ENCODE results near the gene CSMD2. TPM values are rescaled to one million over a fixed set of nuclear protein-coding genes. Genes with fewer than 3 reads are reported as not detected.

Gene CSMD2
- total and polyA plus RNA-seq, 2 experiments from 2014 or later = 5.3 to 16.6 TPM

GRCh38 chr1:33895396-33895795 is 269.6 kb downstream of the CSMD2 start:
- Histone ChIP-seq H3K27me3 (ENCODE audit: insufficient read depth) (no peaks in the 10 kb centered on the region), H3K4me2 (no peak overlapping the region), H3K4me3 (no peak overlapping the region), H3K9me2 (ENCODE audit: insufficient read depth) (no peaks in the 10 kb centered on the region), H3K27ac (ENCODE audit: low read depth) (no peak overlapping the region), H2AFZ (no peak overlapping the region), H3K36me3 (ENCODE audit: insufficient read depth) (no peaks in the 10 kb centered on the region), H4K20me1 (replicated peaks; ENCODE audit: insufficient read depth) (no peaks in the 10 kb centered on the region), H3K4me1 (ENCODE audit: insufficient read depth) (no peaks in the 10 kb centered on the region), H3F3A (replicated peaks; ENCODE audit: low read depth) (no peaks in the 10 kb centered on the region), H3K79me2 (replicated peaks; ENCODE audit: insufficient read depth) (no peaks in the 10 kb centered on the region)
- Mint-ChIP-seq H3K4me3 (no peak overlapping the region), H3K27ac (no peak overlapping the region), H3K36me3 (ENCODE audit: low read depth) (peaks cover 11% of the 10 kb centered on the region), H3K9me3 (peaks cover 3% of the 10 kb centered on the region; the same call in 1 of the 3 replicates), H3K27me3 (ENCODE audit: insufficient read depth, low read depth, poor library complexity) (peaks cover 15% of the 10 kb centered on the region), H3K4me1 (peaks cover 8% of the 10 kb centered on the region)
- DNase-seq (ENCODE audit: low spot score) (no peak), ATAC-seq (peak; percentile 70)
- TF ChIP-seq CREB1 (CRISPR knock-in tag; IDR thresholded peaks at IDR 0.05; ENCODE audit: low read depth) = no peak
- no peak for TF ChIP-seq ETS1 (IDR thresholded peaks at IDR 0.05)
- TF ChIP-seq ZNF331 (CRISPR knock-in tag; IDR thresholded peaks at IDR 0.05; ENCODE audit: low read depth) = no peak
- TF ChIP-seq STAT1 (IDR thresholded peaks at IDR 0.05; ENCODE audit: unreplicated experiment) = no peak
- TF ChIP-seq JUNB (IDR thresholded peaks at IDR 0.05; ENCODE audit: unreplicated experiment) = no peak
- TF ChIP-seq ZNF114 (CRISPR knock-in tag; IDR thresholded peaks at IDR 0.05) = no peak
- TF ChIP-seq EZH2phosphoT487 (IDR thresholded peaks at IDR 0.05; ENCODE audit: unreplicated experiment) = no peak
- no peak for TF ChIP-seq REST (IDR thresholded peaks at IDR 0.05; ENCODE audit: unreplicated experiment)
- no peak for TF ChIP-seq NANOG (IDR thresholded peaks at IDR 0.05; ENCODE audit: borderline replicate concordance)

GRCh38 chr1:33893147-33893830 is 271.7 kb downstream of the CSMD2 start:
- no peak overlapping the region for H3K27ac ChIP-seq (ENCODE audit: low read depth)
- no peak for ATAC-seq
- H3K4me1 Mint-ChIP-seq = peaks cover 8% of the 10 kb centered on the region
- TF ChIP-seq STAT1 (IDR thresholded peaks at IDR 0.05; ENCODE audit: unreplicated experiment) (no peak), REST (IDR thresholded peaks at IDR 0.05; ENCODE audit: unreplicated experiment) (no peak), ETS1 (IDR thresholded peaks at IDR 0.05) (no peak), POLR2AphosphoS5 (IDR thresholded peaks at IDR 0.05; ENCODE audit: low read depth) (no peak), EZH2phosphoT487 (IDR thresholded peaks at IDR 0.05; ENCODE audit: unreplicated experiment) (no peak), CTCF (conservative IDR thresholded peaks at IDR 0.05; ENCODE audit: low read depth in 2 of 2) (no peak), JUNB (IDR thresholded peaks at IDR 0.05; ENCODE audit: unreplicated experiment) (no peak)

More at GRCh38 chr1:33893147-33893830, 271.7 kb downstream of the CSMD2 start:
- H2AFZ ChIP-seq = no peak overlapping the region
- no peaks in the 10 kb centered on the region for H4K20me1 ChIP-seq (replicated peaks; ENCODE audit: insufficient read depth)
- H3K4me3 Mint-ChIP-seq = no peak overlapping the region
- H3K9me2 ChIP-seq (ENCODE audit: insufficient read depth) = no peaks in the 10 kb centered on the region
- H3K27ac Mint-ChIP-seq = no peak overlapping the region; the same call in 1 of the 2 replicates
- no peak overlapping the region for H3K4me3 ChIP-seq
- H3K36me3 Mint-ChIP-seq (ENCODE audit: low read depth) = peaks cover 11% of the 10 kb centered on the region
- peaks cover 3% of the 10 kb centered on the region; the same call in 1 of the 3 replicates for H3K9me3 Mint-ChIP-seq
- H3K27me3 Mint-ChIP-seq (ENCODE audit: insufficient read depth, low read depth, poor library complexity) = peaks cover 17% of the 10 kb centered on the region
- H3K4me2 ChIP-seq = no peak overlapping the region
- DNase-seq (ENCODE audit: low spot score) = no peak
- no peaks in the 10 kb centered on the region for H3K27me3 ChIP-seq (ENCODE audit: insufficient read depth)
- H3K4me1 ChIP-seq (ENCODE audit: insufficient read depth) = no peaks in the 10 kb centered on the region
- H3F3A ChIP-seq (replicated peaks; ENCODE audit: low read depth) = no peaks in the 10 kb centered on the region
- H3K79me2 ChIP-seq (replicated peaks; ENCODE audit: insufficient read depth) = no peaks in the 10 kb centered on the region
- H3K36me3 ChIP-seq (ENCODE audit: insufficient read depth) = no peaks in the 10 kb centered on the region
